IMR-90 (cell line): ENCODE data around the gene TRIM38. TPM values are rescaled to one million over a fixed set of nuclear protein-coding genes. Genes with fewer than 3 reads are reported as not detected.
A peak's percentile ranks its signal among the peaks of the same experiment; 100 is the strongest.

ENCODE experiments used
- ATAC-seq: fragments of 200-7000 bp; cut with Tn5 transposase; 2 replicates; pipeline ENCODE4 v1.9.1; 2020; ENCODE audit warnings: low read depth, mild to moderate bottlenecking, moderate library complexity
- BruUV-seq: library from RNA; stranded (reverse); fragments of 400-500 nt; replicated peaks from 2 replicates; lab custom pipeline; 2021; lab: Mats Ljungman, UMichigan
- CTCF ChIA-PET: fragments of 300-600 bp; formaldehyde crosslinking; extraction: SDS; loops from one replicate; lab custom pipeline; 2021; ENCODE audit warnings: antibody characterized with exemption; lab: Yijun Ruan, JAX
- POLR2A ChIA-PET: fragments of 300-600 bp; sonication (Branson Sonifier 250); formaldehyde crosslinking; loops from one replicate; lab custom pipeline; 2022; ENCODE audit warnings: antibody characterized with exemption; ENCODE audit not compliant: unreplicated experiment; lab: Charles Lee
- DNase-seq: peaks from one replicate; pipeline ENCODE4 v3.0.0; 2013
- H2AFZ ChIP-seq: replicated peaks from 2 replicates; pipeline ENCODE3; 2013; ENCODE audit warnings: low read length, mild to moderate bottlenecking; ENCODE audit not compliant: poor library complexity
- H2AK5ac ChIP-seq: 2 replicates; pipeline ENCODE4 v1.6.1; 2013; ENCODE audit warnings: low read depth, low read length, inconsistent platforms
- H2AK9ac ChIP-seq: replicated peaks from 2 replicates; pipeline ENCODE3; 2013; ENCODE audit warnings: mild to moderate bottlenecking, low read depth, low read length, moderate library complexity; ENCODE audit not compliant: poor library complexity
- H2BK120ac ChIP-seq: 2 replicates; pipeline ENCODE4 v1.6.1; 2013; ENCODE audit warnings: low read depth, low read length, inconsistent platforms
- H2BK15ac ChIP-seq: 3 replicates; pipeline ENCODE4 v1.6.1; 2013; ENCODE audit warnings: low read depth, low read length, inconsistent platforms
- H2BK20ac ChIP-seq: 2 replicates; pipeline ENCODE4 v1.6.1; 2013; ENCODE audit warnings: low read depth, mild to moderate bottlenecking, inconsistent platforms, low read length, moderate library complexity
- H2BK5ac ChIP-seq: 2 replicates; pipeline ENCODE4 v1.6.1; 2013; ENCODE audit warnings: mild to moderate bottlenecking, low read depth, low read length, inconsistent platforms; ENCODE audit not compliant: poor library complexity, severe bottlenecking
- H3K14ac ChIP-seq: replicated peaks from 2 replicates; pipeline ENCODE4 v1.6.1; 2013; ENCODE audit warnings: low read depth, low read length, inconsistent platforms
- H3K18ac ChIP-seq: 2 replicates; pipeline ENCODE4 v1.6.1; 2013; ENCODE audit warnings: low read depth, low read length, control low read depth
- H3K23ac ChIP-seq: 2 replicates; pipeline ENCODE4 v1.6.1; 2013; ENCODE audit warnings: low read depth, low read length, inconsistent platforms
- H3K27ac ChIP-seq: 2 replicates; pipeline ENCODE4 v1.5.1; 2013; ENCODE audit warnings: mild to moderate bottlenecking, control low read depth, low read length; ENCODE audit not compliant: insufficient read depth
- H3K27me3 ChIP-seq: 2 replicates; pipeline ENCODE4 v1.6.1; 2013; ENCODE audit warnings: low read length; ENCODE audit not compliant: control insufficient read depth, insufficient read depth
- H3K36me3 ChIP-seq: 2 replicates; pipeline ENCODE4 v1.6.1; 2013; ENCODE audit warnings: low read length, mixed read lengths; ENCODE audit not compliant: control insufficient read depth, insufficient read depth
- H3K4ac ChIP-seq: 2 replicates; pipeline ENCODE4 v1.6.1; 2013; ENCODE audit warnings: low read depth, low read length, inconsistent platforms
- H3K4me1 ChIP-seq: 2 replicates; pipeline ENCODE4 v1.6.1; 2013; ENCODE audit warnings: low read length, mixed read lengths; ENCODE audit not compliant: control insufficient read depth, insufficient read depth
- H3K4me2 ChIP-seq: 2 replicates; pipeline ENCODE4 v1.6.1; 2013; ENCODE audit warnings: low read depth, mild to moderate bottlenecking, control low read depth, low read length, moderate library complexity
- H3K4me3 ChIP-seq: 2 replicates; pipeline ENCODE4 v1.5.1; 2013; ENCODE audit warnings: low read depth, mild to moderate bottlenecking, control low read depth, low read length, moderate library complexity; ENCODE audit not compliant: insufficient read depth
- H3K56ac ChIP-seq: 2 replicates; pipeline ENCODE4 v1.6.1; 2013; ENCODE audit warnings: low read length, inconsistent platforms; ENCODE audit not compliant: insufficient read depth; ENCODE audit errors: extremely low read depth
- H3K79me1 ChIP-seq, 2 experiments: 2 replicates each; pipeline ENCODE4 v1.6.1; 2013; ENCODE audit warnings: low read length in 2 of 2, inconsistent platforms in 1 of 2, low read depth in 1 of 2
- H3K9ac ChIP-seq: 2 replicates; pipeline ENCODE4 v1.6.1; 2013; ENCODE audit warnings: low read depth, low read length, control low read depth
- H3K9me1 ChIP-seq: 2 replicates; pipeline ENCODE4 v1.6.1; 2013; ENCODE audit warnings: low read length, inconsistent platforms; ENCODE audit not compliant: insufficient read depth
- H3K9me3 ChIP-seq: 2 replicates; pipeline ENCODE4 v1.6.1; 2013; ENCODE audit warnings: low read length; ENCODE audit not compliant: control insufficient read depth, insufficient read depth
- H4K20me1 ChIP-seq: 2 replicates; pipeline ENCODE4 v1.6.1; 2013; ENCODE audit warnings: low read length, inconsistent platforms; ENCODE audit not compliant: insufficient read depth
- H4K5ac ChIP-seq: 2 replicates; pipeline ENCODE4 v1.6.1; 2013; ENCODE audit warnings: mild to moderate bottlenecking, low read depth, low read length, control low read depth
- H4K8ac ChIP-seq, 2 experiments: 2 replicates each; pipeline ENCODE4 v1.6.1; 2013; ENCODE audit warnings: low read depth in 2 of 2, low read length in 2 of 2, control low read depth in 1 of 2, inconsistent platforms in 1 of 2
- H4K91ac ChIP-seq: 2 replicates; pipeline ENCODE4 v1.6.1; 2013; ENCODE audit warnings: low read depth, low read length, inconsistent platforms; ENCODE audit not compliant: insufficient read depth
- CHD1 ChIP-seq: IDR thresholded peaks from 2 replicates; pipeline ENCODE4 v1.6.1; 2012; ENCODE audit warnings: low read depth, low read length, improper control_type of control experiment
- RCOR1 ChIP-seq: IDR thresholded peaks from 2 replicates; pipeline ENCODE4 v1.6.1; 2012; ENCODE audit warnings: mild to moderate bottlenecking, low read length, improper control_type of control experiment; ENCODE audit not compliant: insufficient replicate concordance
- WGBS, 2 experiments: methylation state at CpG; one replicate each; pipeline versions ENCODE4 v1.1.5 to v1.1.7; 2013; ENCODE audit warnings: missing lambda C conversion rate in 2 of 2; ENCODE audit not compliant: insufficient read length in 1 of 2; ENCODE audit errors: extremely low coverage in 2 of 2; 5-methylcytosine and 5-hydroxymethylcytosine counted together
- dilution Hi-C: fragments of 300-500 bp; cut with HindIII; formaldehyde crosslinking; loops from one replicate; pipeline ENCODE4 v1.14.3; 2018; ENCODE audit warnings: low sequenced_read_pairs; ENCODE audit not compliant: unreplicated experiment
- in situ Hi-C: fragments of 300-500 bp; cut with MboI; formaldehyde crosslinking; loops from 3 replicates; pipeline ENCODE4 v1.14.3; 2019; ENCODE audit warnings: low sequenced_read_pairs, inconsistent platforms, mixed read lengths
- intact Hi-C: fragments of 100-400 bp; cut with micrococcal nuclease; formaldehyde crosslinking; loops from 2 replicates; pipeline ENCODE4 v1.10.0; 2022
- polyA plus RNA-seq, 3 experiments: library from polyadenylated mRNA; depleted of rRNA; stranded (reverse); fragments of >200 nt; gene quantifications; 2 replicates each; pipeline ENCODE4 v1.2.3, GENCODE V29; 2012; ENCODE audit warnings: low replicate concordance in 1 of 3
- total RNA-seq: library from RNA; depleted of rRNA; stranded (reverse); fragments of >200 nt; gene quantifications from 2 replicates; pipeline ENCODE4 v1.2.3, GENCODE V29; 2012

The TRIM38 gene
- total and polyA plus RNA-seq, 2 of the 4 experiments (the other 2 are of a cell fraction), result 4.1 to 6.3 TPM

DNA sequence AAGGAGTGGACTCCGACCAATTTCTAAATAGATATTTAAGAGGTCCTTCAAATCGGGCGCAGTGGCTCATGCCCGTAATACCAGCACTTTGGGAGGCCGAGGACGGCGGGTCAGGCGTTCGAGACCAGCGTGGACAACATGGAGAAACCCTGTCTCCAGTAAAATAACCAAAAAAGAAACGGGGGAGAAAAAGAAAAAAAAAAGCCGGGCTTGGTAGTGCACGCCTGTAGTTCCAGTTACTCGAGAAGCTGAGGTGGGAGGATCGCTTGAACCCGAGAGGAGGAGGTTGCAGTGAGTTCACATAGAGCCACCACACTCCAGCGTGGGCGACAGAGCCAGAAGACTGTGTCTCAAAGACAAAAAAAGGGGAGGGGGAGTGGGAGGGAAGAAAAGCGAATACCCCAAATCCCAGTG, 71.3 kb downstream of the TRIM38 start:
- DNase-seq, result no peak
- Histone ChIP-seq H3K79me1 (no peaks in the 10 kb centered on the region), H2BK20ac (peak overlapping the region; percentile 41), H3K9me3 (no peaks in the 10 kb centered on the region), H2AFZ (peak overlapping the region; percentile 75), H2AK9ac (no peak overlapping the region), H4K5ac (peak overlapping the region; percentile 49), H4K91ac (peak overlapping the region; percentile 72; the same call in 1 of the 2 replicates), H3K36me3 (no peaks in the 10 kb centered on the region), H3K4me2 (peak overlapping the region; percentile 66), H3K14ac (peak overlapping the region; percentile 33; the same call in 1 of the 2 replicates), H3K27ac (peak overlapping the region; percentile 72), H4K8ac (peak overlapping the region in 1 of 2 experiments; percentile 37; a peak in 2 of 4 replicates), H3K18ac (peak overlapping the region; percentile 30), H2AK5ac (peak overlapping the region; percentile 40; the same call in 1 of the 2 replicates), H3K4me1 (no peaks in the 10 kb centered on the region), H2BK120ac (peak overlapping the region; percentile 49; the same call in 1 of the 2 replicates), H4K20me1 (no peaks in the 10 kb centered on the region), H3K4me3 (peak overlapping the region; percentile 73), H3K27me3 (no peaks in the 10 kb centered on the region), H2BK15ac (peak overlapping the region; percentile 46; the same call in 1 of the 3 replicates), H3K56ac (peak overlapping the region; percentile 23), H2BK5ac (peak overlapping the region; percentile 83), H3K9me1 (no peaks in the 10 kb centered on the region), H3K9ac (peak overlapping the region; percentile 36), H3K4ac (peak overlapping the region; percentile 62), H3K23ac (peak overlapping the region; percentile 57)
- POLR2A ChIA-PET, result interaction anchor here (0.5 to 1.5 kb wide), 2 partner anchors 90 to 1860 kb away, joined by 6 read pairs; a partner anchor contains a TSS
- WGBS, 2 experiments, result no CpG with 5 or more reads among the region's 19 CpGs
- intact Hi-C loops (loop anchor here (1.0 to 5.0 kb wide), 5 partner anchors 9 to 1859 kb away; a partner anchor contains a TSS), in situ Hi-C loops (loop anchor here (10.0 kb wide), 2 partner anchors 1101 to 1781 kb away; a partner anchor contains a TSS), dilution Hi-C loops (no loop called here)
- CTCF ChIA-PET, result no interaction called here
- peak; percentile 75 for TF ChIP-seq RCOR1
- TF ChIP-seq CHD1, result no peak
- peak; percentile 7 for ATAC-seq
- BruUV-seq, result no TSS peak
